Measurements from ENCODE around the gene KLRD1. TPM values are rescaled to one million over a fixed set of nuclear protein-coding genes. Genes with fewer than 3 reads are reported as not detected.

The KLRD1 gene
- total RNA-seq, 1 experiment from 2014 or later = 0.08 TPM

- no peak for DNase-seq (ENCODE audit: low read depth in 1 of 2, low spot score in 2 of 2)
- Histone ChIP-seq H3K4me3 (no peak overlapping the region), H3K27ac (no peak overlapping the region), H3K4me1 (replicated peaks) (peaks cover 11% of the 10 kb centered on the region), H3K36me3 (no peaks in the 10 kb centered on the region), H3K27me3 (replicated peaks) (no peaks in the 10 kb centered on the region), H3K9me3 (replicated peaks) (no peaks in the 10 kb centered on the region)
Observed at GRCh38 chr12:10354071-10354470, 46.4 kb downstream of the KLRD1 start.

- no peak overlapping the region for H3K27ac ChIP-seq
- H3K4me1 ChIP-seq (replicated peaks) = peaks cover 11% of the 10 kb centered on the region
- H3K9me3 ChIP-seq (replicated peaks) = no peaks in the 10 kb centered on the region
- peak; percentile 72 to 89 for DNase-seq (ENCODE audit: low read depth in 1 of 2, low spot score in 2 of 2)
- H3K27me3 ChIP-seq (replicated peaks) = no peaks in the 10 kb centered on the region
- H3K36me3 ChIP-seq = no peaks in the 10 kb centered on the region
- H3K4me3 ChIP-seq = no peak overlapping the region
Observed at GRCh38 chr12:10354502-10354901, 46.8 kb downstream of the KLRD1 start.

- Histone ChIP-seq H3K4me1 (replicated peaks) (peaks cover 28% of the 10 kb centered on the region), H3K9me3 (replicated peaks) (no peaks in the 10 kb centered on the region), H3K36me3 (no peaks in the 10 kb centered on the region), H3K27me3 (replicated peaks) (no peaks in the 10 kb centered on the region), H3K4me3 (no peak overlapping the region), H3K27ac (no peak overlapping the region)
- DNase-seq (ENCODE audit: low read depth in 1 of 2, low spot score in 2 of 2) = no peak
Observed at GRCh38 chr12:10358131-10358530, 50.5 kb downstream of the KLRD1 start.

GRCh38 chr12:10358969-10359368, 51.3 kb downstream of the KLRD1 start:
- Histone ChIP-seq H3K4me3 (no peak overlapping the region), H3K4me1 (replicated peaks) (peaks cover 37% of the 10 kb centered on the region), H3K27ac (no peak overlapping the region), H3K9me3 (replicated peaks) (no peaks in the 10 kb centered on the region), H3K36me3 (no peaks in the 10 kb centered on the region), H3K27me3 (replicated peaks) (no peaks in the 10 kb centered on the region)
- DNase-seq (ENCODE audit: low read depth in 1 of 2, low spot score in 2 of 2) = no peak

GRCh38 chr12:10361084-10361483, 53.4 kb downstream of the KLRD1 start:
- H3K36me3 ChIP-seq = no peaks in the 10 kb centered on the region
- no peak overlapping the region for H3K4me3 ChIP-seq
- peaks cover 37% of the 10 kb centered on the region for H3K4me1 ChIP-seq (replicated peaks)
- no peak overlapping the region for H3K27ac ChIP-seq
- no peak for DNase-seq (ENCODE audit: low read depth in 1 of 2, low spot score in 2 of 2)
- H3K27me3 ChIP-seq (replicated peaks) = no peaks in the 10 kb centered on the region
- no peaks in the 10 kb centered on the region for H3K9me3 ChIP-seq (replicated peaks)

- Histone ChIP-seq H3K4me3 (no peak overlapping the region), H3K27me3 (replicated peaks) (no peaks in the 10 kb centered on the region), H3K36me3 (no peaks in the 10 kb centered on the region), H3K4me1 (replicated peaks) (peaks cover 40% of the 10 kb centered on the region), H3K27ac (peak overlapping the region; percentile 81; the same call in 1 of the 2 replicates), H3K9me3 (replicated peaks) (no peaks in the 10 kb centered on the region)
- no peak for DNase-seq (ENCODE audit: low read depth in 1 of 2, low spot score in 2 of 2)
Observed at GRCh38 chr12:10361622-10362021, 54.0 kb downstream of the KLRD1 start.

GRCh38 chr12:10362325-10362724, 54.7 kb downstream of the KLRD1 start:
- H3K4me1 ChIP-seq (replicated peaks) = peaks cover 40% of the 10 kb centered on the region

GRCh38 chr12:10362828-10363657, 55.4 kb downstream of the KLRD1 start:
- peaks cover 40% of the 10 kb centered on the region for H3K4me1 ChIP-seq (replicated peaks)
- peaks cover 3% of the 10 kb centered on the region for H3K9me3 ChIP-seq (replicated peaks)
- H3K27me3 ChIP-seq (replicated peaks) = no peaks in the 10 kb centered on the region
- H3K36me3 ChIP-seq = no peaks in the 10 kb centered on the region
- H3K4me3 ChIP-seq = peak overlapping the region; percentile 42
- DNase-seq (ENCODE audit: low read depth in 1 of 2, low spot score in 2 of 2) = peak in 1 of 2 experiments; percentile 62
- H3K27ac ChIP-seq = peak overlapping the region; percentile 81

More at GRCh38 chr12:10362325-10362724, 54.7 kb downstream of the KLRD1 start:
- H3K36me3 ChIP-seq = no peaks in the 10 kb centered on the region
- no peaks in the 10 kb centered on the region for H3K27me3 ChIP-seq (replicated peaks)
- H3K27ac ChIP-seq = peak overlapping the region; percentile 81
- H3K4me3 ChIP-seq = no peak overlapping the region
- no peaks in the 10 kb centered on the region for H3K9me3 ChIP-seq (replicated peaks)
- DNase-seq (ENCODE audit: low read depth in 1 of 2, low spot score in 2 of 2) = no peak

- no peaks in the 10 kb centered on the region for H3K27me3 ChIP-seq (replicated peaks)
- no peak for DNase-seq (ENCODE audit: low read depth in 1 of 2, low spot score in 2 of 2)
- H3K4me3 ChIP-seq = peak overlapping the region; percentile 42
- no peaks in the 10 kb centered on the region for H3K36me3 ChIP-seq
- H3K4me1 ChIP-seq (replicated peaks) = peaks cover 40% of the 10 kb centered on the region
- H3K27ac ChIP-seq = peak overlapping the region; percentile 81
- peaks cover 3% of the 10 kb centered on the region for H3K9me3 ChIP-seq (replicated peaks)
Observed at GRCh38 chr12:10363658-10363913, 55.9 kb downstream of the KLRD1 start.

GRCh38 chr12:10363914-10364814, 56.5 kb downstream of the KLRD1 start:
- peak; percentile 53 to 85 for DNase-seq (ENCODE audit: low read depth in 1 of 2, low spot score in 2 of 2)
- Histone ChIP-seq H3K9me3 (replicated peaks) (peaks cover 3% of the 10 kb centered on the region), H3K4me1 (replicated peaks) (peaks cover 40% of the 10 kb centered on the region), H3K27me3 (replicated peaks) (no peaks in the 10 kb centered on the region), H3K36me3 (no peaks in the 10 kb centered on the region), H3K4me3 (peak overlapping the region; percentile 42), H3K27ac (peak overlapping the region; percentile 81)

- H3K4me3 ChIP-seq = peak overlapping the region; percentile 42
- H3K36me3 ChIP-seq = no peaks in the 10 kb centered on the region
- DNase-seq (ENCODE audit: low read depth in 1 of 2, low spot score in 2 of 2) = peak; percentile 72 to 81
- no peaks in the 10 kb centered on the region for H3K27me3 ChIP-seq (replicated peaks)
- H3K9me3 ChIP-seq (replicated peaks) = peaks cover 3% of the 10 kb centered on the region
- H3K4me1 ChIP-seq (replicated peaks) = peaks cover 40% of the 10 kb centered on the region
- H3K27ac ChIP-seq = peak overlapping the region; percentile 81
Observed at GRCh38 chr12:10364815-10365622, 57.3 kb downstream of the KLRD1 start.

- H3K4me3 ChIP-seq = peak overlapping the region; percentile 42
Observed at GRCh38 chr12:10365696-10366405, 58.2 kb downstream of the KLRD1 start.

GRCh38 chr12:10366875-10367274, 59.2 kb downstream of the KLRD1 start:
- Histone ChIP-seq H3K36me3 (no peaks in the 10 kb centered on the region), H3K4me1 (replicated peaks) (peaks cover 35% of the 10 kb centered on the region), H3K27ac (no peak overlapping the region), H3K9me3 (replicated peaks) (peaks cover 3% of the 10 kb centered on the region), H3K4me3 (no peak overlapping the region), H3K27me3 (replicated peaks) (no peaks in the 10 kb centered on the region)
- DNase-seq (ENCODE audit: low read depth in 1 of 2, low spot score in 2 of 2) = peak in 1 of 2 experiments; percentile 9

More at GRCh38 chr12:10365696-10366405, 58.2 kb downstream of the KLRD1 start:
- no peaks in the 10 kb centered on the region for H3K36me3 ChIP-seq
- H3K4me1 ChIP-seq (replicated peaks) = peaks cover 40% of the 10 kb centered on the region
- DNase-seq (ENCODE audit: low read depth in 1 of 2, low spot score in 2 of 2) = peak in 1 of 2 experiments; percentile 35
- peak overlapping the region; percentile 81 for H3K27ac ChIP-seq
- no peaks in the 10 kb centered on the region for H3K27me3 ChIP-seq (replicated peaks)
- H3K9me3 ChIP-seq (replicated peaks) = peaks cover 3% of the 10 kb centered on the region
